Germinal center (tissue), 1 donor: ENCODE data around the gene CHAT.

Experiments used
- DNase-seq: peaks from one replicate; pipeline ENCODE4 v3.0.0; 2012; ENCODE audit warnings: mixed read lengths, low spot score

Gene CHAT

GRCh38 chr10:49631975-49632374 lies 18.1 kb downstream of the CHAT start:
- DNase-seq = no peak

GRCh38 chr10:49632406-49633317 lies 18.8 kb downstream of the CHAT start:
- no peak for DNase-seq

GRCh38 chr10:49633327-49634068 lies 19.7 kb downstream of the CHAT start:
- no peak for DNase-seq

- DNase-seq = no peak
These were observed 20.3 kb downstream of the CHAT start for GRCh38 chr10:49634069-49634660.

- DNase-seq = no peak
These were observed 28.5 kb downstream of the CHAT start for GRCh38 chr10:49642311-49642710.

GRCh38 chr10:49643241-49644034 lies 29.6 kb downstream of the CHAT start:
- DNase-seq = no peak

GRCh38 chr10:49644035-49644646 lies 30.3 kb downstream of the CHAT start:
- no peak for DNase-seq

- DNase-seq = no peak
These were observed 31.6 kb downstream of the CHAT start for GRCh38 chr10:49645417-49645816.

GRCh38 chr10:49645871-49646870 lies 32.3 kb downstream of the CHAT start:
- DNase-seq = no peak

GRCh38 chr10:49647554-49647953 lies 33.7 kb downstream of the CHAT start:
- DNase-seq = no peak

- DNase-seq = no peak
These were observed 34.4 kb downstream of the CHAT start for GRCh38 chr10:49647985-49648795.

GRCh38 chr10:49649294-49649693 lies 35.5 kb downstream of the CHAT start:
- peak; percentile 61 for DNase-seq

- DNase-seq = peak; percentile 42
These were observed 36.3 kb downstream of the CHAT start for GRCh38 chr10:49649936-49650723.

- no peak for DNase-seq
These were observed 36.8 kb downstream of the CHAT start for GRCh38 chr10:49650724-49651034.

GRCh38 chr10:49651039-49651835 lies 37.4 kb downstream of the CHAT start:
- no peak for DNase-seq

- no peak for DNase-seq
These were observed 38.1 kb downstream of the CHAT start for GRCh38 chr10:49651917-49652316.

GRCh38 chr10:49652421-49653272 lies 38.8 kb downstream of the CHAT start:
- DNase-seq = no peak
